ENCODE measurements around the gene C10orf53. TPM values are rescaled to one million over a fixed set of nuclear protein-coding genes. Genes with fewer than 3 reads are reported as not detected.

Gene C10orf53
- total RNA-seq, 1 donor from 2014 or later: not detected

DNA sequence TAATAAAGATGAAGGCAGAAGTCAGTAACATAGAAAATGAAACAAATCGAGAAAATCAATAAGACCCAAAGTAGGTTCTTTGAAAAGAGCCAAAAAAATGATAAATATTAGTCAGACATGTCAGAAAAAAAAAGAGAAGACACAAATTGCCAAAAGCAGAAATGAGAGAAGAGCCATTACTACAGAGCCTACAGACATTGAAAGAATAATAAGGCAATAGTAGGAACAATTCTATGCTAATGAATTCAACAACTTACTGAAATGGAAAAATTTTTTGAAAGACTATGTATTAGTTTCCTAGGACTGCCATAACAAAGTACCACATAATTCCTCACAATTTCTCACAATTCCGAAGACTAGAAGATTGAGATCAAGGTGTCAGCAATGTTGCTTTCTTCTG is 47.1 kb downstream of the C10orf53 start:
- Mint-ChIP-seq H3K27ac (no peak overlapping the region), H3K4me3 (no peak overlapping the region), H3K36me3 (no peaks in the 10 kb centered on the region), H3K9me3 (no peaks in the 10 kb centered on the region), H3K27me3 (no peaks in the 10 kb centered on the region), H3K4me1 (ENCODE audit: unreplicated experiment) (no peaks in the 10 kb centered on the region)
- TF ChIP-seq, protein P1, sequence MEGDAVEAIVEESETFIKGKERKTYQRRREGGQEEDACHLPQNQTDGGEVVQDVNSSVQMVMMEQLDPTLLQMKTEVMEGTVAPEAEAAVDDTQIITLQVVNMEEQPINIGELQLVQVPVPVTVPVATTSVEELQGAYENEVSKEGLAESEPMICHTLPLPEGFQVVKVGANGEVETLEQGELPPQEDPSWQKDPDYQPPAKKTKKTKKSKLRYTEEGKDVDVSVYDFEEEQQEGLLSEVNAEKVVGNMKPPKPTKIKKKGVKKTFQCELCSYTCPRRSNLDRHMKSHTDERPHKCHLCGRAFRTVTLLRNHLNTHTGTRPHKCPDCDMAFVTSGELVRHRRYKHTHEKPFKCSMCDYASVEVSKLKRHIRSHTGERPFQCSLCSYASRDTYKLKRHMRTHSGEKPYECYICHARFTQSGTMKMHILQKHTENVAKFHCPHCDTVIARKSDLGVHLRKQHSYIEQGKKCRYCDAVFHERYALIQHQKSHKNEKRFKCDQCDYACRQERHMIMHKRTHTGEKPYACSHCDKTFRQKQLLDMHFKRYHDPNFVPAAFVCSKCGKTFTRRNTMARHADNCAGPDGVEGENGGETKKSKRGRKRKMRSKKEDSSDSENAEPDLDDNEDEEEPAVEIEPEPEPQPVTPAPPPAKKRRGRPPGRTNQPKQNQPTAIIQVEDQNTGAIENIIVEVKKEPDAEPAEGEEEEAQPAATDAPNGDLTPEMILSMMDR (conservative IDR thresholded peaks at IDR 0.05): no peak
- DNase-seq (ENCODE audit: extremely low spot score, unreplicated experiment): no peak

DNA sequence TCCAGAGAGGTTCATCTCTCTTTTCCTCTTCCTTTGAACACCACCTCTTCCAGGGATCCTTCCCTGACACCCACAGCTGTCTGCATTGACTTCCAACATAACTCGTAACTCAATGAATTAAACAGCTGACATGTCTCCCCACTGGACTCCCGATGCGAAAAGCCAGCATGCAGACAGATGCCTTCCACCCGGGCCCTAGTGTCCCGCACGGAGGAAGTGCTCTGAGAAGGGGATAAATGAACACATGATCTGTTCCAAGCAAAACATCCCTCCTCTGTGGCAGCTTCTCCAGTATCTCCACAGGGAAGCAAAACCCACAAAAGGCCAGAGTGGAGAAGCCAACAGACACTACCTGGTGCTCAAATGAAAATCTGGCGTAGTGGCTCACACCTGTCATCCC is 54.4 kb downstream of the C10orf53 start:
- Mint-ChIP-seq H3K27me3 (no peaks in the 10 kb centered on the region), H3K36me3 (no peaks in the 10 kb centered on the region), H3K27ac (no peak overlapping the region), H3K9me3 (no peaks in the 10 kb centered on the region), H3K4me1 (ENCODE audit: unreplicated experiment) (no peaks in the 10 kb centered on the region), H3K4me3 (no peak overlapping the region)
- TF ChIP-seq, protein P1 (conservative IDR thresholded peaks at IDR 0.05): no peak
- no peak for DNase-seq (ENCODE audit: extremely low spot score, unreplicated experiment)

DNA sequence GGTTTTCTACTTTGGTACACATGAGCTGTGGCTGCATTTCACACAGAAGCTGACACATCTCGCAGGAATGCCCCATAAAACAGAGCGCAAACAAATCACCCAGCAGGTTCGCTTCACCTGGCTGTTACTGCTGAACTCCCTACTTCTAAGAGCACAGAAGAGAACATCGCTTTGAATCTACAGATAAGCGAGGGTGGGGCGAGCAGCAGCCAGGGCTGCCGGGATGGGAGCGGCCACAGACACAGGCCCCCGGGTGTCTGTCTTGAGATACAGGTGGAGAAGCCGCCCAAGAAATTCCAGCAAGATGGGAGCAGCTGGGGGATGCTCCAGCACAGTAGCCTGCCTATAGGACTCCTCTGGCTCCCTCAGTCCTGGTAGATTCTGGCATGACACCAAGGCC is 55.2 kb downstream of the C10orf53 start:
- no peaks in the 10 kb centered on the region for H3K4me1 Mint-ChIP-seq (ENCODE audit: unreplicated experiment)
- no peaks in the 10 kb centered on the region for H3K9me3 Mint-ChIP-seq
- DNase-seq (ENCODE audit: extremely low spot score, unreplicated experiment): no peak
- no peaks in the 10 kb centered on the region for H3K36me3 Mint-ChIP-seq
- no peaks in the 10 kb centered on the region for H3K27me3 Mint-ChIP-seq
- H3K27ac Mint-ChIP-seq: no peak overlapping the region
- no peak overlapping the region for H3K4me3 Mint-ChIP-seq
- TF ChIP-seq, protein P1 (conservative IDR thresholded peaks at IDR 0.05): no peak

DNA sequence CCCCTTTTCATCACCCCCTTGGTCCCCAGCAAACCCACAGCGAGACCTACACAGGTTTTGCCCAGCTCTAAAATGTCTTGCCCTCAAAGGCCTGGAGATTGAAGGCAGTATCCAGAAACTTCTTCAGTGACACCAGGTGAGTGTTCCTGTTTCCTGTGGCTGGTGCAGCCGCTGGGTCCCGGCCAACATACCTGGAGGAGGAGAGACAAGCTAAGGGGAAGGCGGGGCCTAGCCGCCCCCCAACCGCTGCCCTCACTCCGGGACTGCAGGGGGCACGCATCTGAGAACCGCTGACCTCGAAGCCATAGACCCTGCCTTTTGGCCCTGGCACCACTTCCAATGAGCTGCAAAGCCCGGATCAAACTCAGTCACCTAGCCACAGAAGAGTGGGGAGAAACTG is 55.7 kb downstream of the C10orf53 start:
- H3K4me1 Mint-ChIP-seq (ENCODE audit: unreplicated experiment): no peaks in the 10 kb centered on the region
- no peak for DNase-seq (ENCODE audit: extremely low spot score, unreplicated experiment)
- H3K36me3 Mint-ChIP-seq: no peaks in the 10 kb centered on the region
- H3K27ac Mint-ChIP-seq: no peak overlapping the region
- H3K27me3 Mint-ChIP-seq: no peaks in the 10 kb centered on the region
- no peaks in the 10 kb centered on the region for H3K9me3 Mint-ChIP-seq
- TF ChIP-seq, protein P1 (conservative IDR thresholded peaks at IDR 0.05): no peak
- no peak overlapping the region for H3K4me3 Mint-ChIP-seq

DNA sequence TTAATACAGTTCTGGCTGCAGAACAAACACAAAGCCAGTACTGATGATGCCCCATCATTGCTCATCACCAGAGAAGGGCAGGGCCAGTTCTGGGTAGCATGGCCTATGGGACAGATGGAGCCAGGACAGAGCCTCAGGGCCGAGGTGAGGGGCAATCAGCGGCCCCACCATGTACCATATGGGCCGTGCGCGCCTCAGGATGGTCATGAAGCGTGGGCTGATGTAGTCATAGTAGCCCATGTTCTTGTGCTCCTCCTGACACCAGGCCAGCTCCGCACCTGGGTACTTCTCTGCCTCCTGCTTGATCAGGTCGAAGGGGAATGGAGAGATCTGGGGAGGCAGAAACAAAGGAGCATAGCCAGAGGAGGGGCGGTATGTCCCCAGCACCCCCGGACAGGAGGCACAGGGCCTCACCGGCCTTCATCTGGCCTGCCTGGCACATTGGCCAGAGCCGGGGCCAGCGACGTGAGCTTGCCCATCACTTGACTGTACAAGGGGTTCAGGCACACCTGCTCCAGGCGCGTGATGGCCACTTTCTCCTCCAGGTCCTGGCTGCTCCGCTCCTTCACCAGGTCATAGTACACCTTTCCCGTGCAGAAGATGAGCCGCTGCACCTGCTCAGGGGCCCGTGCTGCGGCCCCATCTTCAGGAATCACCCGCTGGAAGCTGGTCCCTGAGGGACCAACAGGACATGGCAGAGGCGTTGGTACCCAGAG is 56.6 kb downstream of the C10orf53 start:
- DNase-seq (ENCODE audit: extremely low spot score, unreplicated experiment): no peak
- Mint-ChIP-seq H3K36me3 (no peaks in the 10 kb centered on the region), H3K4me1 (ENCODE audit: unreplicated experiment) (no peaks in the 10 kb centered on the region), H3K27ac (no peak overlapping the region), H3K9me3 (no peaks in the 10 kb centered on the region), H3K27me3 (no peaks in the 10 kb centered on the region), H3K4me3 (no peak overlapping the region)
- TF ChIP-seq, protein P1 (conservative IDR thresholded peaks at IDR 0.05): no peak
